Keratinocyte (primary cell): ENCODE measurements around the gene PRMT1. TPM values are rescaled to one million over a fixed set of nuclear protein-coding genes. Genes with fewer than 3 reads are reported as not detected.

Experiments
- DNase-seq: peaks from one replicate; pipeline ENCODE4 v3.0.0-alpha.2; 2011; ENCODE audit warnings: low read depth, missing footprints, low spot score
- FAIRE-seq: peaks from 2 replicates; lab custom pipeline; 2011; peaks lifted over from hg19 to GRCh38; lab: Jason Lieb, UNC
- H2AFZ ChIP-seq: 2 replicates; pipeline ENCODE4 v1.6.0; 2012; ENCODE audit warnings: low read length, control low read depth, inconsistent platforms; ENCODE audit not compliant: control insufficient read depth
- H3K27ac ChIP-seq: 2 replicates; pipeline ENCODE4 v1.5.1; 2011; ENCODE audit warnings: low read length; ENCODE audit not compliant: control insufficient read depth, insufficient read depth
- H3K27me3 ChIP-seq: 3 replicates; pipeline ENCODE4 v1.6.0; 2011; ENCODE audit warnings: low read length; ENCODE audit not compliant: control insufficient read depth, insufficient read depth; ENCODE audit errors: extremely low read depth
- H3K36me3 ChIP-seq, 2 experiments: 2 replicates in 1 of 2; 3 replicates in 1 of 2; pipeline ENCODE4 v1.5.1; 2011; ENCODE audit warnings: low read length in 2 of 2, mild to moderate bottlenecking in 1 of 2; ENCODE audit not compliant: control insufficient read depth in 2 of 2, insufficient read depth in 2 of 2; ENCODE audit errors: extremely low read depth in 1 of 2
- H3K4me1 ChIP-seq: 3 replicates; pipeline ENCODE4 v1.5.1; 2011; ENCODE audit warnings: low read length; ENCODE audit not compliant: control insufficient read depth, insufficient read depth; ENCODE audit errors: extremely low read depth
- H3K4me2 ChIP-seq: 3 replicates; pipeline ENCODE4 v1.6.0; 2011; ENCODE audit warnings: low read depth, low read length; ENCODE audit not compliant: control insufficient read depth, insufficient read depth; ENCODE audit errors: extremely low read depth
- H3K4me3 ChIP-seq, 3 experiments: fragments of 200-600 bp in 1 of 3; sonication (generic) in 1 of 3; 2 replicates in 2 of 3; 3 replicates in 1 of 3; pipeline ENCODE4 v1.5.1; 2011 to 2016; ENCODE audit warnings: low read length in 3 of 3, mild to moderate bottlenecking in 3 of 3, control low read depth in 2 of 3, inconsistent platforms in 1 of 3, low read depth in 1 of 3, mixed read lengths in 1 of 3, mixed run types in 1 of 3, moderate library complexity in 1 of 3; ENCODE audit not compliant: control insufficient read depth in 2 of 3, insufficient read depth in 2 of 3; ENCODE audit errors: extremely low read depth in 1 of 3
- H3K79me2 ChIP-seq: 2 replicates; pipeline ENCODE4 v1.6.0; 2012; ENCODE audit warnings: low read length; ENCODE audit not compliant: control insufficient read depth, insufficient read depth
- H3K9ac ChIP-seq: 3 replicates; pipeline ENCODE4 v1.6.0; 2011; ENCODE audit warnings: low read length; ENCODE audit not compliant: control insufficient read depth, insufficient read depth; ENCODE audit errors: extremely low read depth
- H3K9me1 ChIP-seq: 3 replicates; pipeline ENCODE4 v1.6.0; 2011; ENCODE audit warnings: low read length; ENCODE audit not compliant: control insufficient read depth, insufficient read depth; ENCODE audit errors: extremely low read depth
- H3K9me3 ChIP-seq: 2 replicates; pipeline ENCODE4 v1.5.1; 2012; ENCODE audit warnings: low read depth, low read length; ENCODE audit not compliant: control insufficient read depth
- H4K20me1 ChIP-seq: 3 replicates; pipeline ENCODE4 v1.6.0; 2011; ENCODE audit warnings: low read length; ENCODE audit not compliant: control insufficient read depth, insufficient read depth; ENCODE audit errors: extremely low read depth
- CTCF ChIP-seq, 3 experiments: IDR thresholded peaks in 1 of 3; conservative IDR thresholded peaks in 1 of 3; optimal IDR thresholded peaks in 1 of 3; 2 replicates in 2 of 3; 3 replicates in 1 of 3; pipeline versions ENCODE3 to v1.5.1; 2011; ENCODE audit warnings: low read length in 3 of 3, mild to moderate bottlenecking in 3 of 3, moderate library complexity in 2 of 3, control low read depth in 1 of 3, inconsistent platforms in 1 of 3; ENCODE audit not compliant: insufficient read depth in 2 of 3; ENCODE audit errors: extremely low read depth in 1 of 3
- EZH2 ChIP-seq: IDR thresholded peaks from one replicate; pipeline ENCODE4 v1.6.1; 2012; ENCODE audit warnings: inconsistent platforms, mild to moderate bottlenecking, low read length, moderate library complexity
- dilution Hi-C: fragments of 300-500 bp; cut with MboI; formaldehyde crosslinking; loops from one replicate; pipeline ENCODE4 v1.7.0; 2020; ENCODE audit warnings: low sequenced_read_pairs; ENCODE audit not compliant: extremely low pct_ligation_motif_present
- polyA plus RNA-seq, 5 experiments: library from polyadenylated mRNA; depleted of rRNA in 3 of 5; stranded (reverse) in 3 of 5; stranded (forward) in 1 of 5; unstranded in 1 of 5; fragments of >200 nt; gene quantifications; 1 replicate in 1 of 5; 2 replicates in 3 of 5; 3 replicates in 1 of 5; pipeline versions ENCODE4 v1.2.1 to v1.2.3, GENCODE V29; 2011 to 2012; ENCODE audit warnings: missing spikeins in 2 of 5, low read depth in 1 of 5, low replicate concordance in 1 of 5

The PRMT1 gene
- polyA plus RNA-seq, 1 donor (not counting 4 experiments of a cell fraction or from before 2014, with no cell fraction given) = 280 TPM

GRCh38 chr19:49642492-49643035, 34.5 kb upstream of the PRMT1 start:
- Histone ChIP-seq H3K27me3 (no peaks in the 10 kb centered on the region), H3K4me2 (peak overlapping the region; percentile 100), H3K9ac (peak overlapping the region; percentile 100), H3K4me3 (peak overlapping the region; percentile 85 to 100 (median 99)), H2AFZ (peak overlapping the region; percentile 53), H3K9me3 (no peaks in the 10 kb centered on the region), H3K9me1 (no peaks in the 10 kb centered on the region), H3K79me2 (peaks cover 66% of the 10 kb centered on the region), H4K20me1 (peaks cover 2% of the 10 kb centered on the region), H3K36me3 (peaks cover 15 to 18% of the 10 kb centered on the region in 2 experiments), H3K27ac (peak overlapping the region; percentile 96), H3K4me1 (peaks cover 24% of the 10 kb centered on the region)
- no peak for DNase-seq
- FAIRE-seq = no peak
- dilution Hi-C loops = no loop called here
- TF ChIP-seq EZH2 (no peak), CTCF (optimal IDR thresholded peaks at IDR 0.05 in 1 of 3, IDR thresholded peaks at IDR 0.05 in 1 of 3, conservative IDR thresholded peaks at IDR 0.05 in 1 of 3; ENCODE audit: extremely low read depth in 1 of 3, insufficient read depth in 2 of 3, low read length in 3 of 3) (no peak)

DNA sequence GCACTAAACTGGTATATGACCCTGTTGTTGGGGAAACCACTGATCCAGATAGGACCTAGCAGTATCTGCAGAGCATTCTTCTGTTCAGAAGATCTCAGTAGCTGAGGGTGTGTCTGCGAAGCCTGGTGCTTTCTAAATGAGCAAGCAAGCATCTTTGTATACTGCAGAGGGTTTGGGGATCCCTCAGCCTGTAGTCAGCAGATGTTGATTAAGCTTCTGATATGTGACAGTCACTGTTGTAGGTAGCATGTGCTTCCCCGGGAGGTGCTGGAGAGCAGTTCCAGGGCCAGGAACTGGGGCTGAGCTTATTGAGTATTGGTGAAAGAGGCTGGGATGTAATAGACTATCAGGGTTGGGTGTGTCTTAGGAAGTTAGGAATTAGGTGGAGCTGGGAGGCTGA, 33.6 kb upstream of the PRMT1 start:
- Histone ChIP-seq H3K4me2 (peak overlapping the region; percentile 100), H3K4me1 (peaks cover 20% of the 10 kb centered on the region), H3K9me1 (no peaks in the 10 kb centered on the region), H3K9ac (no peak overlapping the region), H3K4me3 (peak overlapping the region in 1 of 3 experiments; percentile 33), H2AFZ (no peak overlapping the region), H3K27ac (peak overlapping the region; percentile 19), H3K9me3 (no peaks in the 10 kb centered on the region), H3K36me3 (peaks cover 15 to 18% of the 10 kb centered on the region in 2 experiments), H3K79me2 (peaks cover 67% of the 10 kb centered on the region), H4K20me1 (peaks cover 2% of the 10 kb centered on the region), H3K27me3 (no peaks in the 10 kb centered on the region)
- FAIRE-seq (peak; percentile 56), DNase-seq (no peak)
- dilution Hi-C loops = no loop called here
- no peak for TF ChIP-seq EZH2
- TF ChIP-seq CTCF (optimal IDR thresholded peaks at IDR 0.05 in 1 of 3, IDR thresholded peaks at IDR 0.05 in 1 of 3, conservative IDR thresholded peaks at IDR 0.05 in 1 of 3; ENCODE audit: extremely low read depth in 1 of 3, insufficient read depth in 2 of 3, low read length in 3 of 3) = no peak
